Coronary artery (tissue), 2 donors: ENCODE measurements around the gene DOCK1.

Source experiments
- DNase-seq: peaks from one replicate; pipeline ENCODE4 v3.0.0-alpha.2; 2017; ENCODE audit warnings: low spot score
- H3K27ac ChIP-seq, 2 donors: fragments of 200-600 bp; sonication (generic); one replicate each; pipeline ENCODE4 v1.5.1; 2016 to 2019
- H3K4me3 ChIP-seq: fragments of 200-600 bp; sonication (generic); 2 replicates; pipeline ENCODE4 v1.5.1; 2016; ENCODE audit warnings: mild to moderate bottlenecking, moderate library complexity
- CTCF ChIP-seq: fragments of 200-600 bp; sonication (generic); IDR thresholded peaks from one replicate; pipeline ENCODE4 v1.5.1; 2019; ENCODE audit warnings: antibody characterized with exemption

Gene DOCK1

GRCh38 chr10:127368101-127368500 lies 462.9 kb downstream of the DOCK1 start:
- no peak for DNase-seq
- H3K4me3 ChIP-seq: no peak overlapping the region
- no peak overlapping the region for H3K27ac ChIP-seq
- TF ChIP-seq CTCF: no peak

DNA sequence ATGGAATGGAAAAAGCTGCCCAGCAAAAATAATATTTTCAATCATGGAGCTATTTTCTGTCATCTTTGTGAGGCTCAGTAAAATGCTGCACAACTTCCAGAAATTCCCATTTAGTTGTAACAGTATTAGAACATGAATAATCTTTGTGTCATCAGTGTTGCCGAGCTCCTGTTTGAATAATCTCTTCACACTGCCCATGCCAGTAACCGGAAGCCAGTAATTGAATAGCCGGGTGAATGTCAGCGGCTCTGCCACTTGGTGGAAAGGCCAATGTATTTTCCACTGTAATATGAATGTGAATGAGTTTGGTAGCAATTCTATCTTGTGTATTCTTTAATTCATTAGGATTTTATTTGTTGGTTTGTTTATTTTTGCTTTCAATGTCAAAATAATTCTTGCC lies 463.7 kb downstream of the DOCK1 start:
- no peak for DNase-seq
- no peak overlapping the region for H3K4me3 ChIP-seq
- no peak for TF ChIP-seq CTCF
- no peak overlapping the region for H3K27ac ChIP-seq

DNA sequence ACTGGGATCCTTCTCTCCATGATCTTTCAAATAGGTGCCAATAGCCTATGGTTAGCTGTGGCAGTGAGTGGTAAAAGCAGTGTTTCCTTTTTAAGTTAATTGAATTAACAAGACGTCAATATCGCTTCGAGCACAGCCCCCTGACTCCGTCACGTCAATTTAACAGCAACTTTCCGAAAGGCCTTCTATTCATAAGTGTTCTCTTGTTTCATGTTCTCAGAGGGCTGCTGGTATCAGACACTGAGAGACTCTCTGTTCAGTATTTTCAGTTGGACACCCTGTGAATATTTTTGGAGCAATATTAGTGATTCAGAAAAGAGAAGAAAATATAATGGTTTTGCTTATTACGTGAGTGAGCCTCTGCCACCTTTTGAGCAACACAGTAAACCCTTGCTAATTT lies 465.4 kb downstream of the DOCK1 start:
- TF ChIP-seq CTCF: no peak
- DNase-seq: no peak
- Histone ChIP-seq H3K27ac (no peak overlapping the region), H3K4me3 (no peak overlapping the region)

GRCh38 chr10:127372361-127372760 lies 467.1 kb downstream of the DOCK1 start:
- DNase-seq: no peak
- Histone ChIP-seq H3K27ac (no peak overlapping the region), H3K4me3 (no peak overlapping the region)
- no peak for TF ChIP-seq CTCF

DNA sequence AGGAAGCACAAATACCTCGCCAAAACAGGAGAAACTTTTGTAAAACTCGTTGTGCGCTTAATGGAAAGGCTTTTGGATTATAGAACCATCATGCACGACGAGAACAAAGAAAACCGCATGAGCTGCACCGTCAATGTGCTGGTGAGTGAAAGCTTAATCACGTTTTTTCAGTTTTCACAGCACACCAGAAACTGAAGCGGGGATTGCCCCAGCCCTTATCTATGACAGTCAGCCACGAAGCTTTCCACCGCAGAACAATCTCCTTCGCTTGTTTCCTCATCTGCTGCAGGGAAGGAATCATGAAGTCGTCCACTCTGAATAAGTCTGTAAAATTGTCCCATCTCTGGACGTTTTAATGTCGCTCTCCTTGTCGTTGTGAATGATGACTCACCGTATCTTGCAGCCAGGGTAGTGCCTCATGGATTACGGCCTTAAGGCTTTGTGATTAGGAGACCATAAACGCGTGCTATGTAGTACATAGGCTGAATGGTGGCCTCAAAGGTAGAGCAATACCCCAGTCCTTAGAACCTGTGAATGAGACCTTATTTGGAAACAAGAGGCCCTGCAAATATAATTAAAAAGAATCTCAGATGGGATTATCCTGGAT lies 468.9 kb downstream of the DOCK1 start:
- Histone ChIP-seq H3K4me3 (no peak overlapping the region), H3K27ac (no peak overlapping the region)
- no peak for TF ChIP-seq CTCF
- no peak for DNase-seq

GRCh38 chr10:127374901-127375300 lies 469.7 kb downstream of the DOCK1 start:
- no peak for TF ChIP-seq CTCF
- no peak overlapping the region for H3K27ac ChIP-seq
- no peak overlapping the region for H3K4me3 ChIP-seq
- DNase-seq: no peak

GRCh38 chr10:127375461-127375860 lies 470.2 kb downstream of the DOCK1 start:
- Histone ChIP-seq H3K4me3 (no peak overlapping the region), H3K27ac (no peak overlapping the region)
- no peak for DNase-seq
- TF ChIP-seq CTCF: no peak
